ENCODE results near the gene RAB43.

RAB43 gene

DNA sequence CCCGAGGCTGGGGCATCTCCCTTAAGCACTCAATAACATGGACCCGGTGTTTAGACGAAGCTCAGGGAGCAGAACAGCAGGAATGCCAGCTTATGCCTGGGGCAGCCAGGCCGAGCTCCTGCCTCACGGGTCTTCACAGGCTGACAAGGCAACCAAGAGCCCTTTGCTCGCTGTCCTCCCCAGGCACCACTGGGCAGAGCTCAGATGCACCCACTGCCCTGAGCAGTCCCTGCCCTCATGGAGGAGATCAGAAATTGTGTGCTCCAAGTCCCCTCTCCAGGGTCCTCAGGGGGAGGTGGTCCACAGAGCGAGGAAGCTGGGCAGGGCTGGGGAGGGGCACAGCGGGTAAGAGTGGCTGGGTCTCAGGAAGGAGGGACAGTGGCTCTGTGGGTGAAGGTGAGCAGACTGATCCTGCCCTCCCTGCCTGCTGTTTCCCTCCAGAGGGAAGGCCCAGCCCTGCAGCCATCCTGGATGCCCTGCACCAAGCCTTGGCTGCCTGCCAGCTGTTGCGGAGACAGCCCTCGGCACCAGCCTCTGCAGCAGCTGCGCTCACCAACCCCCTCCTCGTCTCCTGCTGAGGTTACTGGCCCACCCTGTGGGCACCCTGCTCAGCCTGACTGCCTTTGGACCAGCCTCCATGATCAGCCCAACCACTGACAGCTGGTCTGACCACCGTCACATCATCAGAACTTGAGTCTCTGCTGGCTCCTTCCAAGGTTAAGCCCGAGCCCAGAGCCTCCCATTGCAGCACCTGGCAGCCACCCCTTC, 82.1 kb downstream of the RAB43 start:
- no peak for DNase-seq (ENCODE audit: low read depth in 3 of 3)

DNA sequence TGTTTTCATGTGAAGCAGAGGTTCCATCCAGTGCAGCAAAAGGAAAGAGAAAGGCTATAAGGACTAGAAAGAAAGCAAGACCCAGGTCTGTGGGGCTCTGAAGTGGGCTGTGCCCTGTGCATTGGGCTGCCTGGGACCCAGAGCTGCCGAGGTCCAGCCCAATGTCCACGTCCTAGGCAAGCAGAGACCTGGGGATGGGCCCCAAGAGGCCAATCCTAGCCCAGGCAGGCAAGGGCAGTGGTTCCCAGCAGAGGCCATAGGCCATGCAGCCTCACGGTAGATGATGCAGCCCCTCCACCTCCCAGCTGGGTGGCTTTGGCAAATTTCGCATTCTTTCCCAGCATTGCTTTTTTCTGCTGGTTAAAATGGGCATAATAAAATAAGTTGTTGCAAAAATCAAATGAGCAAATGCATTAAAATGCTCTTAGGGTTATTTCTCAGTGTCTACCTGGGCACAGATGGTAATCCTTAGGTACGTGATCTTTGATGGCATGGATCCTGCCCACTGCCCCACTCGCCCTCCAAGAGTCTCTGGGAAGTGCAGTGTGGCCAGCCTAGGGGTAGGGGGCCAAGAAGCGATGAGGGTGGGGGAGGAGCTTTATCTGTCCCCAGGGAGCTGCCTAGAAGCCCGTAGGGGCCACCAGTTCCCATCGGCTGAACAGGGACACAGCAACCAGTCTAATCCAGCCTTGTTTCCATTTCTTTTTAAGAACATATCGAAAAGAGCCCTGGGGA, 83.3 kb downstream of the RAB43 start:
- no peak for DNase-seq (ENCODE audit: low read depth in 3 of 3)

Data from stimulated activated CD4-positive, alpha-beta T cell treated with anti-CD3 and anti-CD28 coated beads, TNF-alpha, amount 100 ng/mL, for 4 hours (primary cell).